Glutamatergic neuron (in vitro differentiated cells): ENCODE measurements around the gene IFITM2. TPM values are rescaled to one million over a fixed set of nuclear protein-coding genes. Genes with fewer than 3 reads are reported as not detected.
A peak's percentile ranks its signal among the peaks of the same experiment; 100 is the strongest.
"Not testable (repeated sequence)": the region's sequence is repeated elsewhere in the genome, so short reads cannot be mapped to it uniquely, and the experiment has no call there.

Source experiments
- DNase-seq: peaks from one replicate; pipeline ENCODE4 v3.0.0; 2022
- H3K27ac Mint-ChIP-seq: one replicate; pipeline ENCODE4 v1.8.0; 2020; ENCODE audit warnings: mild to moderate bottlenecking, mixed read lengths, inconsistent platforms; ENCODE audit not compliant: unreplicated experiment
- H3K27me3 Mint-ChIP-seq: one replicate; pipeline ENCODE4 v1.8.0; 2020; ENCODE audit warnings: mild to moderate bottlenecking, moderate library complexity, mixed read lengths, inconsistent platforms; ENCODE audit not compliant: unreplicated experiment
- H3K36me3 Mint-ChIP-seq: one replicate; pipeline ENCODE4 v1.8.0; 2020; ENCODE audit warnings: mild to moderate bottlenecking, mixed read lengths, inconsistent platforms; ENCODE audit not compliant: unreplicated experiment
- H3K4me1 Mint-ChIP-seq: one replicate; pipeline ENCODE4 v1.8.0; 2020; ENCODE audit warnings: mild to moderate bottlenecking, low read depth, mixed read lengths, inconsistent platforms; ENCODE audit not compliant: unreplicated experiment
- H3K4me3 Mint-ChIP-seq: one replicate; pipeline ENCODE4 v1.8.0; 2020; ENCODE audit warnings: mild to moderate bottlenecking, mixed read lengths, inconsistent platforms; ENCODE audit not compliant: unreplicated experiment
- H3K9me3 Mint-ChIP-seq: one replicate; pipeline ENCODE4 v1.8.0; 2020; ENCODE audit warnings: mild to moderate bottlenecking, moderate library complexity, mixed read lengths, inconsistent platforms; ENCODE audit not compliant: unreplicated experiment
- total RNA-seq: library from RNA; stranded (reverse); fragmentation: NEBNext Ultra II Directional; extraction: Animal tissue kit (Norgen Biotek cat#: 25700); gene quantifications from one replicate; pipeline ENCODE4 v1.2.1, GENCODE V29; 2021; ENCODE audit not compliant: unreplicated experiment
- TF ChIP-seq, protein P1 (sequence below): fragments of 200-600 bp; sonication (generic); IDR thresholded peaks from one replicate; pipeline ENCODE4 v1.5.0; 2021; ENCODE audit not compliant: partially characterized antibody, unreplicated experiment

The IFITM2 gene
- total RNA-seq, 1 donor from 2014 or later, result 2.5 TPM

DNA sequence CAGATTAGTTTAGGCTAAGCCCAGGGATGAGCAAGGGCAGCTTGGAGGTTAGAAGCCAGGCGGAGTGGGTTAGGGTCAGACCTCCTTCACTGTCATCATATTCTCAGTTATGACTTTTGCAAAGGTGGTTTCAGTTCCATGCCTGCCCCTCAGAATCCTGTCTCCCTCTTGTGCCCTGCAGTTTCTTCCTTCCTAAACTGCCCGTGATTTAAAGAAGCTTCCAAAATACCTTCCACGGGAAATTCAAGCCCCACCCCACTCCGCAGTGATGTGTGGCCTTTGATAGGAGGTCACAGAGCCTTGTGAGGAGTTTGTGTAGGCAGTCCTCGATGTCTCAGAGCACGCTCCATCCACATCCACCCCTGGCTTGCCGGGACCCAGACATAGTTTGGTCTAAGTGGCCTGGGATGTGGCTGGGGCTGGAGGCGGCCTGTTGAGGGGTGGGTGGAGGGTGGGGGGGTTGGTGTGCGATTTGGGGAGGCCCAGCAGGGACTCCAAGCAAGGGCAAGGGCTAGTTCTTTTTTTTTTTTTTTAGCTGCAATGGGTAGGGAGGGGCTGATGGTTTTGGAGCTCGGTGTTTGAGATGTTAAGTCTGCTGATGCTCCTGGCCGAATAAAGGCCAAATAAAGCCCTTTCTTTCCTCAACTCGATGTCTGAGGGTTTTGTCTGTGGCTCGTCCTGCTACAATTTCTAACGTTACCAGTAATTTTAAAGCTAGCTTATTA is 4.6 kb downstream of the IFITM2 start:
- TF ChIP-seq, protein P1, sequence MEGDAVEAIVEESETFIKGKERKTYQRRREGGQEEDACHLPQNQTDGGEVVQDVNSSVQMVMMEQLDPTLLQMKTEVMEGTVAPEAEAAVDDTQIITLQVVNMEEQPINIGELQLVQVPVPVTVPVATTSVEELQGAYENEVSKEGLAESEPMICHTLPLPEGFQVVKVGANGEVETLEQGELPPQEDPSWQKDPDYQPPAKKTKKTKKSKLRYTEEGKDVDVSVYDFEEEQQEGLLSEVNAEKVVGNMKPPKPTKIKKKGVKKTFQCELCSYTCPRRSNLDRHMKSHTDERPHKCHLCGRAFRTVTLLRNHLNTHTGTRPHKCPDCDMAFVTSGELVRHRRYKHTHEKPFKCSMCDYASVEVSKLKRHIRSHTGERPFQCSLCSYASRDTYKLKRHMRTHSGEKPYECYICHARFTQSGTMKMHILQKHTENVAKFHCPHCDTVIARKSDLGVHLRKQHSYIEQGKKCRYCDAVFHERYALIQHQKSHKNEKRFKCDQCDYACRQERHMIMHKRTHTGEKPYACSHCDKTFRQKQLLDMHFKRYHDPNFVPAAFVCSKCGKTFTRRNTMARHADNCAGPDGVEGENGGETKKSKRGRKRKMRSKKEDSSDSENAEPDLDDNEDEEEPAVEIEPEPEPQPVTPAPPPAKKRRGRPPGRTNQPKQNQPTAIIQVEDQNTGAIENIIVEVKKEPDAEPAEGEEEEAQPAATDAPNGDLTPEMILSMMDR, result no peak
- Mint-ChIP-seq H3K4me1 (peaks cover 13% of the 10 kb centered on the region), H3K27me3 (peaks cover 19% of the 10 kb centered on the region), H3K4me3 (peak overlapping the region; percentile 76), H3K27ac (no peak overlapping the region), H3K9me3 (peaks cover 8% of the 10 kb centered on the region), H3K36me3 (no peaks in the 10 kb centered on the region)
- no peak for DNase-seq

DNA sequence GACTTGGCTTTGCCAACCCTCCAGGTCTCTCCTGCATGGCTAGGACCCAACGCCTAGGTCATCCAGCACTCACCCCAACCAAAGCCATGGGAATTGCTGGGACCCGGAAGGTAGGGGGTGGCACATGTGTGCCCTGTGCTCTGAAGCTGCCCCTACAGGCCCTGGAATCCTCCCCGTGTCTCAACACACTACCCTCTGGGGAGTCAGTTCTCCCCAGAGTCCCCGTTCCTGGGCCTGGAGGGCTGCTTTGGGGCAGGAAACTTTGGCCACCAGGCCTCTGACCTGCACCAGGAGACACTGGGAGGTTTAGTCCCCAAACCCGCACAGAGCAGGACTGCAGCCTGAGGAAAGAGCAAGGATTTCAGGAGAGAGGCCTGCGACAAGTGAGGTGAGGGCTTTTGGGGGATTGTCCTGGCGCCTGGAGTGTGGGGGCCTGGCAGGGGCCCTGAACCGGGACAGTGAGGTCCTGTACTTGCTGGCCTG is 5.7 kb downstream of the IFITM2 start:
- Mint-ChIP-seq H3K4me1 (peaks cover 8% of the 10 kb centered on the region), H3K27me3 (peaks cover 21% of the 10 kb centered on the region), H3K4me3 (no peak overlapping the region), H3K36me3 (no peaks in the 10 kb centered on the region), H3K27ac (no peak overlapping the region), H3K9me3 (peaks cover 8% of the 10 kb centered on the region)
- TF ChIP-seq, protein P1, result no peak
- DNase-seq, result no peak

DNA sequence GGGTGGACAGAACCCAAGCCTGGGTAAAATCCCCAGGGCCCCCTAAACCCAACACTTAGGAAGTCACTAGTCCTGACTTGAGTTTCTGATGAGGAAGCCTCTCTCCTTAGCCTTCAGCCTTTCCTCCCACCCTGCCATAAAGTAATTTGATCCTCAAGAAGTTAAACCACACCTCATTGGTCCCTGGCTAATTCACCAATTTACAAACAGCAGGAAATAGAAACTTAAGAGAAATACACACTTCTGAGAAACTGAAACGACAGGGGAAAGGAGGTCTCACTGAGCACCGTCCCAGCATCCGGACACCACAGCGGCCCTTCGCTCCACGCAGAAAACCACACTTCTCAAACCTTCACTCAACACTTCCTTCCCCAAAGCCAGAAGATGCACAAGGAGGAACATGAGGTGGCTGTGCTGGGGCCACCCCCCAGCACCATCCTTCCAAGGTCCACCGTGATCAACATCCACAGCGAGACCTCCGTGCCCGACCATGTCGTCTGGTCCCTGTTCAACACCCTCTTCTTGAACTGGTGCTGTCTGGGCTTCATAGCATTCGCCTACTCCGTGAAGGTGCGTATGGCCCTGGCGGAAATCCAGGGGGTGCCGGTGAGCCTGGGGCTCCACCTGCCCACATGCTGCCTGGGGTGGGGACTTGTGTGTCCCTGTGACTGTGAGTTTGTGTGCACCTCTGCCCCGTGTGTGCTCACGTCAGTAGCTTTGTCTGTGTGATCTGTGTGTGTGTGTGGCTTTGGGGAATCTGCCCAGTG is 6.4 kb downstream of the IFITM2 start, which contains the start of gene IFITM1:
IFITM1 (plus strand) TSS at position 254 of the 767 bp plus-strand sequence; CDS start at position 385, 131 bp downstream.
- Mint-ChIP-seq H3K27me3 (peaks cover 19% of the 10 kb centered on the region), H3K36me3 (no peaks in the 10 kb centered on the region), H3K4me3 (no peak within 1 kb of the TSS), H3K4me1 (peaks cover 7% of the 10 kb centered on the region), H3K9me3 (peaks cover 8% of the 10 kb centered on the region), H3K27ac (no peak within 1 kb of the TSS)
- TF ChIP-seq, protein P1, result no peak
- no peak for DNase-seq

DNA sequence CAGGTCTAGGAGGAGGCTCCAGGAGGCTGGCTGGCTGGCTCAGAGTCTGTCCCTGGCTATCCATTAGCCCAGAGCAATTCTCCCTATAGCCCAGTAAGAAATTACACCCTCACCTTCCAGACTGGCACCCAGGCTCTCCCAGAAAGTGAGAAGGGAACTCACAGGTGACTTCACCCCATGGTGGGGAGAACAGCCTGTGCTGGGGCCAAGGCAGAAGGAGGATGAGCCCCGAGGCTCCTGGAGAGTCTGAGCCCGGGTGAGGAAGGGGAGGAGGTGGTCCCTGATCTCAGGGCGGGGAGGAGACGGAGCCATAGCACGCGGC is 6.9 kb downstream of the IFITM2 start:
- peaks cover 14% of the 10 kb centered on the region for H3K27me3 Mint-ChIP-seq
- not testable (repeated sequence) for H3K4me3 Mint-ChIP-seq, H3K36me3 Mint-ChIP-seq, H3K4me1 Mint-ChIP-seq, H3K27ac Mint-ChIP-seq, H3K9me3 Mint-ChIP-seq, DNase-seq

DNA sequence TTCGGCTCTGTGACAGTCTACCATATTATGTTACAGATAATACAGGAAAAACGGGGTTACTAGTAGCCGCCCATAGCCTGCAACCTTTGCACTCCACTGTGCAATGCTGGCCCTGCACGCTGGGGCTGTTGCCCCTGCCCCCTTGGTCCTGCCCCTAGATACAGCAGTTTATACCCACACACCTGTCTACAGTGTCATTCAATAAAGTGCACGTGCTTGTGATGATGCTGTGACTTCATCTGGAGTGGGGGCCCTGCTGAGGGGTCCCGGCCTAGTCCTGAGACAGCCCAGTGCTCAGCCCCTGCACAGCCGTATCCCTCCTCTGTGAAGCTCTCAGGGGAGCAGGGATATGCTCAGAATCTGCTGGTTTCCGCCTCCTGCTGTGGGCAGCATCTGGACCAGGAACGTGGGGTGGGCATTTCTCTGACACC is 7.5 kb downstream of the IFITM2 start:
- no peak overlapping the region for H3K27ac Mint-ChIP-seq
- no peaks in the 10 kb centered on the region for H3K36me3 Mint-ChIP-seq
- H3K4me3 Mint-ChIP-seq, result no peak overlapping the region
- TF ChIP-seq, protein P1, result no peak
- H3K9me3 Mint-ChIP-seq, result peaks cover 2% of the 10 kb centered on the region
- no peak for DNase-seq
- H3K4me1 Mint-ChIP-seq, result peaks cover 4% of the 10 kb centered on the region
- peaks cover 14% of the 10 kb centered on the region for H3K27me3 Mint-ChIP-seq
